ENCODE data around the gene ZNF547. TPM values are rescaled to one million over a fixed set of nuclear protein-coding genes. Genes with fewer than 3 reads are reported as not detected.

ZNF547 gene
- polyA plus RNA-seq, 3 donors = 0.30 to 0.32 TPM; not detected in 1

DNA sequence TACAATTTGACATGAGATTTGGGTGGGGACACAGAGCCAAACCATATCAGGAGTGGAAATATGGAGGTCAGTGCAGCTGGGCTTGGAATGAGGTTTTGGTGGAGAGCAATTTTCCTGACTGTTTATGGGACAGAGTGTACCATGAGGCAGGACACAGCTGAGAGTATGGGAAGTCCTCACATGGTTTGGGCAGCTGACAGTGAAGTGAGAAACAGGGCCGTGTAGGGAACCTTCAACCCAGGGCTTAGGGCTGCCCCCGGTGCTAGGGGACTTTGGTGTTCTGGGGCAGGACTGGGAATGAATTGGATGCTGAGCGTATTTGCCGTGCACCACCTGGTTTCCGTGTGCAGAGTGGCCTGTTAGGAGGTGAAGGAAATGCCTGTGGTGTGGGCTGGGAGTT is 32.4 kb downstream of the ZNF547 start:
- peaks cover 64 to 67% of the 10 kb centered on the region in 2 donors for H3K36me3 Mint-ChIP-seq
- Histone ChIP-seq H3K9me3 (replicated peaks in 1 of 2; ENCODE audit: control insufficient read depth in 1 of 2, insufficient read depth in 1 of 2, low read length in 2 of 2) (peaks cover 52 to 69% of the 10 kb centered on the region in 2 donors), H3K4me1 (ENCODE audit: control insufficient read depth in 1 of 2, insufficient read depth in 2 of 2, low read length in 2 of 2) (peaks cover under 1 to 4% of the 10 kb centered on the region in 2 donors), H3K4me2 (replicated peaks; ENCODE audit: extremely low read depth, low read length, poor library complexity, severe bottlenecking) (no peak overlapping the region), H3K27ac (ENCODE audit: low read depth in 1 of 2, low read length in 2 of 2) (no peak overlapping the region), H3K4me3 (replicated peaks in 1 of 3; ENCODE audit: low read depth in 2 of 3, low read length in 3 of 3) (no peak overlapping the region), H4K20me1 (ENCODE audit: insufficient read depth, low read length) (no peaks in the 10 kb centered on the region), H3K9ac (ENCODE audit: insufficient read depth, low read length, poor library complexity, severe bottlenecking) (no peak overlapping the region), H3K79me2 (ENCODE audit: insufficient read depth, low read length) (peaks cover 24% of the 10 kb centered on the region), H3K36me3 (replicated peaks in 1 of 2; ENCODE audit: control insufficient read depth in 1 of 2, insufficient read depth in 2 of 2, low read length in 2 of 2) (peaks cover 40 to 71% of the 10 kb centered on the region in 2 donors), H2AFZ (ENCODE audit: insufficient read depth, low read depth, low read length, poor library complexity, severe bottlenecking) (no peak overlapping the region), H3K27me3 (ENCODE audit: control insufficient read depth in 2 of 2, insufficient read depth in 2 of 2, low read length in 2 of 2) (no peaks in the 10 kb centered on the region)
- peak overlapping the region in 1 of 7 donors; percentile 17 for H3K27ac Mint-ChIP-seq
- H3K4me1 Mint-ChIP-seq = peaks cover 6% of the 10 kb centered on the region
- TF ChIP-seq, protein P1, sequence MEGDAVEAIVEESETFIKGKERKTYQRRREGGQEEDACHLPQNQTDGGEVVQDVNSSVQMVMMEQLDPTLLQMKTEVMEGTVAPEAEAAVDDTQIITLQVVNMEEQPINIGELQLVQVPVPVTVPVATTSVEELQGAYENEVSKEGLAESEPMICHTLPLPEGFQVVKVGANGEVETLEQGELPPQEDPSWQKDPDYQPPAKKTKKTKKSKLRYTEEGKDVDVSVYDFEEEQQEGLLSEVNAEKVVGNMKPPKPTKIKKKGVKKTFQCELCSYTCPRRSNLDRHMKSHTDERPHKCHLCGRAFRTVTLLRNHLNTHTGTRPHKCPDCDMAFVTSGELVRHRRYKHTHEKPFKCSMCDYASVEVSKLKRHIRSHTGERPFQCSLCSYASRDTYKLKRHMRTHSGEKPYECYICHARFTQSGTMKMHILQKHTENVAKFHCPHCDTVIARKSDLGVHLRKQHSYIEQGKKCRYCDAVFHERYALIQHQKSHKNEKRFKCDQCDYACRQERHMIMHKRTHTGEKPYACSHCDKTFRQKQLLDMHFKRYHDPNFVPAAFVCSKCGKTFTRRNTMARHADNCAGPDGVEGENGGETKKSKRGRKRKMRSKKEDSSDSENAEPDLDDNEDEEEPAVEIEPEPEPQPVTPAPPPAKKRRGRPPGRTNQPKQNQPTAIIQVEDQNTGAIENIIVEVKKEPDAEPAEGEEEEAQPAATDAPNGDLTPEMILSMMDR (IDR thresholded peaks at IDR 0.05) = no peak
- no peak for DNase-seq
- intact Hi-C loops (cut with micrococcal nuclease) = no loop called here
- no peak overlapping the region for H3K4me3 Mint-ChIP-seq
- H3K9me3 Mint-ChIP-seq = peaks cover 47 to 82% (median 62%) of the 10 kb centered on the region in 7 donors
- peaks cover 0 to 4% (median 2%) of the 10 kb centered on the region in 3 donors for H3K27me3 Mint-ChIP-seq (ENCODE audit: low read depth in 3 of 3)
- WGBS (ENCODE audit: insufficient coverage) = 97% methylated on average over 4 of the region's 5 CpGs

DNA sequence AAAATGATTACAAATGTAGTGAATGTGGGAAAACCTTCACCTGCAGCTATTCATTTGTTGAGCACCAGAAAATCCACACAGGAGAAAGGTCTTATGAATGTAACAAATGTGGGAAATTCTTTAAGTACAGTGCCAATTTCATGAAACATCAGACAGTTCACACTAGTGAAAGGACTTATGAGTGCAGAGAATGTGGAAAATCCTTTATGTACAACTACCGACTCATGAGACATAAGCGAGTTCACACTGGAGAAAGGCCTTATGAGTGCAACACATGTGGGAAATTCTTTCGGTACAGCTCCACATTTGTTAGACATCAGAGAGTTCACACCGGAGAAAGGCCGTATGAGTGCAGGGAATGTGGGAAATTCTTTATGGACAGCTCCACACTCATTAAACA is 35.5 kb downstream of the ZNF547 start:
- Histone ChIP-seq H3K4me2 (replicated peaks; ENCODE audit: extremely low read depth, low read length, poor library complexity, severe bottlenecking) (no peak overlapping the region), H3K36me3 (replicated peaks in 1 of 2; ENCODE audit: control insufficient read depth in 1 of 2, insufficient read depth in 2 of 2, low read length in 2 of 2) (peaks cover 35 to 63% of the 10 kb centered on the region in 2 donors), H3K9ac (ENCODE audit: insufficient read depth, low read length, poor library complexity, severe bottlenecking) (no peak overlapping the region), H3K27me3 (ENCODE audit: control insufficient read depth in 2 of 2, insufficient read depth in 2 of 2, low read length in 2 of 2) (no peaks in the 10 kb centered on the region), H2AFZ (ENCODE audit: insufficient read depth, low read depth, low read length, poor library complexity, severe bottlenecking) (no peak overlapping the region), H3K79me2 (ENCODE audit: insufficient read depth, low read length) (peaks cover 3% of the 10 kb centered on the region), H3K27ac (ENCODE audit: low read depth in 1 of 2, low read length in 2 of 2) (no peak overlapping the region), H3K4me1 (ENCODE audit: control insufficient read depth in 1 of 2, insufficient read depth in 2 of 2, low read length in 2 of 2) (no peaks in the 10 kb centered on the region), H3K9me3 (replicated peaks in 1 of 2; ENCODE audit: control insufficient read depth in 1 of 2, insufficient read depth in 1 of 2, low read length in 2 of 2) (peaks cover 68 to 76% of the 10 kb centered on the region in 2 donors), H4K20me1 (ENCODE audit: insufficient read depth, low read length) (no peaks in the 10 kb centered on the region), H3K4me3 (replicated peaks in 1 of 3; ENCODE audit: low read depth in 2 of 3, low read length in 3 of 3) (no peak overlapping the region)
- Mint-ChIP-seq H3K9me3 (peaks cover 55 to 92% (median 70%) of the 10 kb centered on the region in 7 donors), H3K36me3 (peaks cover 56 to 57% of the 10 kb centered on the region in 2 donors), H3K4me3 (no peak overlapping the region), H3K27ac (no peak overlapping the region), H3K4me1 (no peaks in the 10 kb centered on the region), H3K27me3 (ENCODE audit: low read depth in 3 of 3) (peaks cover 0 to 3% (median 2%) of the 10 kb centered on the region in 3 donors)
- TF ChIP-seq, protein P1 (IDR thresholded peaks at IDR 0.05) = no peak
- DNase-seq = no peak
- WGBS (ENCODE audit: insufficient coverage) = no CpG with 5 or more reads among the region's 5 CpGs
- intact Hi-C loops (cut with micrococcal nuclease) = no loop called here
